Pulmonary artery endothelial cell (primary cell): Measurements from ENCODE around the gene OR10H1. TPM values are rescaled to one million over a fixed set of nuclear protein-coding genes. Genes with fewer than 3 reads are reported as not detected.
"Not testable (repeated sequence)": the region's sequence is repeated elsewhere in the genome, so short reads cannot be mapped to it uniquely, and the experiment has no call there.

Experiments used
- DNase-seq: peaks from one replicate; pipeline ENCODE4 v3.0.0-alpha.2; 2011; ENCODE audit warnings: low read depth, low spot score
- total RNA-seq: library from RNA; depleted of rRNA; stranded (reverse); fragments of >200 nt; gene quantifications from 2 replicates; pipeline ENCODE4 v1.2.3, GENCODE V29; 2014

Gene OR10H1
- total RNA-seq, 1 donor from 2014 or later: not detected

DNA sequence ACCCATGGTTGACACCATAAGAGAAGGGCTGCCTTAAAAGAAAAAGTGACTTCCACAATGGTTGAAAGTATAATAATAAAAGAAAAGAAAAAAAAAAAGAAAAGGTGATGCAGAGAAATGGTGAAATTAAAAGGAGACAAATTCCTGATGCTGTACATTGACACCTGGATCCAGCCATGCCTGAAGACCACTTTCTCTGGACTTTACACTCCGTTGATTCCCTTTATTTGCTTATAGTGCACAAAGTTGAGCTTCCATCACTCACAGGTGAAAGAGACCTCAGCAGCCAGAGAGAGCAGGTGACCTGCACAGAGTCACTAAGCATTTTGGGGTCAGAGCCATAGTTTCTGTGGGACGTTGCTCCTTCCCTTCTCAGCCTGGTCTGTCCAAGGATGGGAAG, 40.2 kb downstream of the OR10H1 start:
- DNase-seq: no peak

DNA sequence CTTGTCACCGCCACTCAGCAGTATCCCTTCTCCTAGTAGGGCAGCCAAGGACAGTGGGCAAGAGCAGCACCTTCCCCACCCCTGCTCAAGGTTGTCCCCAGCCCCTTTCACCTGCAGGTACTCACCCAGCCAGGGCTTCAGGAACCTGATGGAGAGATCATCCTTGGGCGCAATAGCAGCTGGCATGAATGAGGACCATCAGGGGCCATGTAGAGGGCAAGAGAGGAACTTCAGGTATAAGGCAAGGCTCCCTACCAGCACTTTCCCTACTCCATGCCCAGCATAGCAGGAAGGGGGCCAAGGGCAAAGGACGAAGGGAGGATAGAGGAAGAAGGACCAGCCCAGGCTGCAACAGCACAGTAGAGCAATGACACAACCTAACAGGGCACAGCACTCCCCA, 41.3 kb downstream of the OR10H1 start:
- DNase-seq: not testable (repeated sequence)

GRCh38 chr19:15769586-15769985, 45.9 kb downstream of the OR10H1 start:
- no peak for DNase-seq

DNA sequence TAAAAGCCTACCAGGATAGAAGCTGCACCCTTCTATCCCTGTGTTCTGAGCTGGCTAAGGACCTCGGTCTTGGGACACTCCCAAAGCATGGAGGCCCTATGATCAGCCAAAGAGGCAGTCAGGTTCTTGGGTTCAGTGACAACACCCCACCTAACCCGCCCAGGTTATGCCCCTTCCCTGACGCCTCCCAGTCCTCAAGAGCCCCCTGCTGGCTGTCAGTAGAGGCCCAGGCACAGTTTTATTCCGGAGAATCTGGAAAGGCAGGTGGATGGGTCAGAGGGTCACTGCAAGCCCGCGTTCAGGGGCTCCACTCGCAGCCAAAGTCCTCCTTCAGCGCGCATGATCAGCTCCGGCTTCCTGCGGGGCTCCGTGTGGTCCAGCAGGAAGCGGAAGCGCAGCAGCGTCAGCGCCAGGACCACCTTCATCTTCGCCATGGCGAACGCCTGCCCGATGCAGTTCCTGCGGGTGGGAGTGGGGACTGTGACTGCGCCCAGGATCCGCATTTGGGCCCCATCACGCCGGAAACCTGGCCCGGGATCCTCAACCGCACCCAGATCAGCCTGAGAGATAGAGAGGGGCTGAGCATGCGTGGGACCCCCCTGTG, 55.4 kb downstream of the OR10H1 start:
- no peak for DNase-seq

DNA sequence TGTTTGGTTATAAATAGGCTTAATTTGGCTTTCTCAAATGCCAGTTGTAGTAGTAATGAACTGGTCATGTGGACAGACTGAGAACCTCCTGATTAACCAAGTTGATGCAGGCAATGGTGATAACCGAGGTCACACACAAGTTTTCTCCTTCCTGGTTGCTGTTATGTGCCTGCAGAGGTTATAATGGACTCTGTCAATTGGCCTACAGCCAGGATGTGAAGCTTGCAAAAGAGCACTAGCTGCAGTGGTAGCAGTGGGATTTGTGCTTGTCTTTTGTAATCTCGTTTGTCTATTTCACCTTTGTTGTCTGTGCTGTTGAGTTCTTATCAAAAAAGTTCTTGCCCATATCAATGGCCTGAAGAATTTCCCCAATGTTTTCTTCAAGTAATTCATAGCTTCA, 57.1 kb downstream of the OR10H1 start:
- no peak for DNase-seq

Other genes with a start within 250 kb of the OR10H1 start
- not detected in 2 replicates for gene CYP4F8, start 200.4 kb downstream of the OR10H1 start, total RNA-seq
- 0.04 and 0.07 TPM in 2 replicates for gene CYP4F3, start 174.8 kb downstream of the OR10H1 start, total RNA-seq
- gene CYP4F12, start 142.6 kb downstream of the OR10H1 start, total RNA-seq: not detected in 2 replicates
- not detected in 2 replicates for gene OR10H2, start 87.6 kb downstream of the OR10H1 start, total RNA-seq
- gene OR10H3, start 77.7 kb downstream of the OR10H1 start, total RNA-seq: not detected in 2 replicates
- gene OR10H5, start 28.0 kb downstream of the OR10H1 start, total RNA-seq: not detected in 2 replicates
- not detected in 2 replicates for gene CYP4F2, start 82.4 kb upstream of the OR10H1 start, total RNA-seq
- not detected in 2 replicates for gene CYP4F11, start 118.9 kb upstream of the OR10H1 start, total RNA-seq
- not detected in 2 replicates for gene OR10H4, start 133.3 kb upstream of the OR10H1 start, total RNA-seq